Muscle layer of colon (tissue), 2 donors: ENCODE measurements around the gene ST6GALNAC3.
"Not testable (repeated sequence)": the region's sequence is repeated elsewhere in the genome, so short reads cannot be mapped to it uniquely, and the experiment has no call there.

Experiments
- H3K27ac ChIP-seq: one replicate; pipeline ENCODE4 v1.7.0; 2013; ENCODE audit warnings: low read depth, mild to moderate bottlenecking, low read length, moderate library complexity
- H3K27me3 ChIP-seq, 2 donors: one replicate each; pipeline ENCODE4 v1.7.0; 2013; ENCODE audit warnings: low read length in 2 of 2, mild to moderate bottlenecking in 2 of 2; ENCODE audit not compliant: insufficient read depth in 2 of 2, control insufficient read depth in 1 of 2
- H3K36me3 ChIP-seq: one replicate; pipeline ENCODE4 v1.7.0; 2013; ENCODE audit warnings: mild to moderate bottlenecking, low read length; ENCODE audit not compliant: insufficient read depth
- H3K4me1 ChIP-seq: one replicate; pipeline ENCODE4 v1.7.0; 2013; ENCODE audit warnings: mild to moderate bottlenecking, low read length; ENCODE audit not compliant: insufficient read depth
- H3K4me3 ChIP-seq, 2 donors: one replicate each; pipeline ENCODE4 v1.7.0; 2013; ENCODE audit warnings: low read length in 2 of 2, low read depth in 1 of 2, mild to moderate bottlenecking in 1 of 2, moderate library complexity in 1 of 2
- H3K9ac ChIP-seq: one replicate; pipeline ENCODE4 v1.7.0; 2013; ENCODE audit warnings: low read length
- H3K9me3 ChIP-seq: one replicate; pipeline ENCODE4 v1.7.0; 2013; ENCODE audit warnings: mild to moderate bottlenecking, low read length
- donor health status: abdominal sarcoma.
- donor health status: Adenocarcinoma of cecum.

Gene ST6GALNAC3

DNA sequence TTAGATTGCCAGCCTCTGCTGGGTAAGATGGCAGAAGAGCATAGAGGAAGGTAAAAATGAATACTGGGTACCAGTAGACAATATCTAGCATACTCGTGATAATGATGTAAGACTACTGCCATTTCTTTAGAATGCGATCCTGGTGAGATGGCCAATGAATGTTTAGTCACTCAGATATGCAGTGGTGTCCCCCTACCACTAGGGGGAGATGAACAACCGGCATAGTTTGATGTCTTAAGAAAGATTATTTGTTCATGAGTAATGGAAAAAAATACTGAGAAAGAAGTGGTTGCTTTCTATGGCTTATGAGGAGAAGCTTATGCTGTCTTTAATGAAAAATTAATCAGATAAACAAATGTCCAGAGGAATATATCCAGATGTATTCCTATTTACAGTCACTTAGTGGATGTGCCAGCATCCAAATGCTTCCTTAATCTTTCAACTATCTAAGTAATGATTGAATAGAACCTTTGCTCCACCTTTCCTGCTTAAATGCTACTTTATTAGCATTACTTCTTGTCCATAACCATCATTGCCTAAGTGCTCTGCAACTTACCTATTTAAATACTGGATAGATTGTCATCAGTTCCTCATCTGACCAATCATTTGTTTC, 256.6 kb downstream of the ST6GALNAC3 start:
- no peak overlapping the region for H3K4me3 ChIP-seq
- H3K9ac ChIP-seq: no peak overlapping the region
- H3K27me3 ChIP-seq: no peaks in the 10 kb centered on the region
- H3K9me3 ChIP-seq: no peaks in the 10 kb centered on the region
- H3K4me1 ChIP-seq: no peaks in the 10 kb centered on the region
- H3K27ac ChIP-seq: no peak overlapping the region
- no peaks in the 10 kb centered on the region for H3K36me3 ChIP-seq

- Histone ChIP-seq H3K27me3 (no peaks in the 10 kb centered on the region), H3K4me1 (peaks cover 11% of the 10 kb centered on the region), H3K9me3 (no peaks in the 10 kb centered on the region), H3K27ac (no peak overlapping the region), H3K4me3 (no peak overlapping the region), H3K9ac (no peak overlapping the region), H3K36me3 (no peaks in the 10 kb centered on the region)
Observed at GRCh38 chr1:76335882-76336281, 261.3 kb downstream of the ST6GALNAC3 start.

GRCh38 chr1:76336931-76337371, 262.4 kb downstream of the ST6GALNAC3 start:
- H3K4me1 ChIP-seq: peaks cover 11% of the 10 kb centered on the region
- no peaks in the 10 kb centered on the region for H3K27me3 ChIP-seq
- H3K4me3 ChIP-seq: no peak overlapping the region

DNA sequence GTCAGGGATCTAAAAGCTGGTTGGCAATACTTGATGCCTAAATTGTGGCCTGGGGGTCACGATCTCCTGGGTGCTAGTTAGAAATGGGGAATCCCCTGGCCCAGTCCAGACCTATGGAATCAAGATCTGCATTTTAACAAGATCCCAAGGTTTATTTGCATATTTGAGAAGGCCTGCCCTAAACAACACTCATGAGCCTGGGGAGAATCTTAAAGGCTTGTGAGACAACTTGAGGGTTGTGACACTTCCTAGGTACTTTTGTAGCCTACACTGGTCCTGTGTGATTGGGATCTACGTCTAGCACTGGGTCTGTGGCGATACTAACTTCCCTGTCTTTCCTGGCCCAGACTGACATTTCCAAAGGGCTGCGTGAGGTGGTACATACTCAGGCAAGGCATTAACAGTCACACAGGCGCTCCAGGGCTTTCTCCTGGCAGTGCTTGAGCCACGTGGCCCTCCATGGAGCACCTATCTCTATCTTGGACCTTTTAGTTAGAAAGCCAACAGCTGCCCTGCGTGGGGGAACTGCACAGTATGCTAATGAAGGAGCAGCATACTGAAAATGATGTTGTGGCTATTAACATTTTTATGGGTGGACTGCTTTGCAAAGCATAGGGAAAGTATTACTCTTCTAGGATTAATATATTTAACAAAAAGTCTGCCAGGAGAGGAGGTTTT, 263.1 kb downstream of the ST6GALNAC3 start:
- no peaks in the 10 kb centered on the region for H3K36me3 ChIP-seq
- no peak overlapping the region for H3K4me3 ChIP-seq
- no peak overlapping the region for H3K9ac ChIP-seq
- H3K9me3 ChIP-seq: no peaks in the 10 kb centered on the region
- H3K4me1 ChIP-seq: peaks cover 11% of the 10 kb centered on the region
- H3K27ac ChIP-seq: no peak overlapping the region
- H3K27me3 ChIP-seq: no peaks in the 10 kb centered on the region

More at GRCh38 chr1:76336931-76337371, 262.4 kb downstream of the ST6GALNAC3 start:
- H3K36me3 ChIP-seq: no peaks in the 10 kb centered on the region
- H3K27ac ChIP-seq: no peak overlapping the region
- no peak overlapping the region for H3K9ac ChIP-seq
- no peaks in the 10 kb centered on the region for H3K9me3 ChIP-seq

DNA sequence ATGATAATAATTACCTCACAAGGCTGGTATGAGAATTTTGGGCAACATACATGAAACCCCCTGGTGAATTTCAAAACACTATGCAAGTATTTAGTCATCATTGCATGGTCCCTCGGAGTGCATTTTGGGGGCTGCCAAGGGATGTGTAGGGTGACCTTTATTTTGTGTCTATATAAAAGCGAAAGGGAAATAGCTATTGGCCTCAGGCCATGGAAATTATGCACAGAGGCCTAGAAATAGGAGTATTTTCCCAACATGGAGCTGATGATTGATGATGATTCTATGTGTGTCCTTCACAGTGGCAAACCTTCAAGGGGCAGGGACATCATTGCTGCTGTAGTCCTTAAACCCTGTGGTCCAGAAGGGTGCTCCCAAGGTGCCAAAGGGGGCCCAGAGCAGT, 265.5 kb downstream of the ST6GALNAC3 start:
- H3K4me3 ChIP-seq: no peak overlapping the region
- no peaks in the 10 kb centered on the region for H3K9me3 ChIP-seq
- no peaks in the 10 kb centered on the region for H3K36me3 ChIP-seq
- H3K4me1 ChIP-seq: peaks cover 11% of the 10 kb centered on the region
- H3K9ac ChIP-seq: no peak overlapping the region
- no peak overlapping the region for H3K27ac ChIP-seq
- no peaks in the 10 kb centered on the region for H3K27me3 ChIP-seq

DNA sequence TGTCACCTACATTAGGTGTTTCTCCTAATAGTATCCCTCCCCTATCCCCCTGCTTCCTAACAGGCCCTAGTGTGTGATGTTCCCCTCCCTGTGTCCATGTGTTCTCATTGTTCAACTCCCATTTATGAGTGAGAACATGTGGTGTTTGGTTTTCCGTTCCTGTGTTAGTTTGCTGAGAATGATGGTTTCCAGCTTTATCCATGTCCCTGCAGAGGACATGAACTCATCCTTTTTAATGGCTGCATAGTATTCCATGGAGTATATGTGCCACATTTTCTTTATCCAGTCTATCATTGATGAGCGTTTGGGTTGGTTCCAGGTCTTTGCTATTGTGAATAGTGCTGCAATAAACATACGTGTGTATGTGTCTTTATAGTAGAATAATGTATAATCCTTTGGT, 267.3 kb downstream of the ST6GALNAC3 start:
- H3K27me3 ChIP-seq, H3K4me3 ChIP-seq, H3K36me3 ChIP-seq, H3K9me3 ChIP-seq, H3K9ac ChIP-seq, H3K27ac ChIP-seq, H3K4me1 ChIP-seq: not testable (repeated sequence)

- no peaks in the 10 kb centered on the region for H3K9me3 ChIP-seq
- no peaks in the 10 kb centered on the region for H3K4me1 ChIP-seq
- no peak overlapping the region for H3K4me3 ChIP-seq
- no peak overlapping the region for H3K27ac ChIP-seq
- no peaks in the 10 kb centered on the region for H3K36me3 ChIP-seq
- no peaks in the 10 kb centered on the region for H3K27me3 ChIP-seq
- no peak overlapping the region for H3K9ac ChIP-seq
Observed at GRCh38 chr1:76343356-76343755, 268.8 kb downstream of the ST6GALNAC3 start.

GRCh38 chr1:76351655-76352054, 277.1 kb downstream of the ST6GALNAC3 start:
- H3K27ac ChIP-seq: no peak overlapping the region
- H3K36me3 ChIP-seq: no peaks in the 10 kb centered on the region
- no peaks in the 10 kb centered on the region for H3K27me3 ChIP-seq
- no peaks in the 10 kb centered on the region for H3K9me3 ChIP-seq
- H3K4me1 ChIP-seq: no peaks in the 10 kb centered on the region
- H3K4me3 ChIP-seq: no peak overlapping the region
- no peak overlapping the region for H3K9ac ChIP-seq

GRCh38 chr1:76352741-76353435, 278.3 kb downstream of the ST6GALNAC3 start:
- Histone ChIP-seq H3K27ac (no peak overlapping the region), H3K36me3 (no peaks in the 10 kb centered on the region), H3K27me3 (no peaks in the 10 kb centered on the region), H3K4me3 (no peak overlapping the region), H3K9ac (no peak overlapping the region), H3K9me3 (no peaks in the 10 kb centered on the region), H3K4me1 (no peaks in the 10 kb centered on the region)

DNA sequence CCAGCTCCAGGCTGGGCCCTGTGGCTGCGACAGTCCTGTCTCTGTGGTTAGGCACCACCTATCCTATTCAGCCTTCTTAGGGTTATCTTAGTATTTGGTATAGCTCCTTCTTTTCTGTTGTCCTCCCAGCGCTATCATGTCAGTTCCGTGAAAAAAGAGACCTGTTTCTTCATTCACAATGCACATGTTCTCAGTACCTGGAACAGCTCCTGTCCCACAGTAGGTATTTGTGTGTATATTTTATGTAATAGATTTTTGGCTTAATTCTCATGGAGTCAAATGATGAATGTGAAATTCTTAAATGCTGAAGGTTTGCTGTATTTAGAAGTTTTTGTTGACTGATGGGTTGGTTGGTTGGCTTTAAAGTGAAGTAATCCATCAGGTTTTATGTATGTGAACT, 279.7 kb downstream of the ST6GALNAC3 start:
- no peaks in the 10 kb centered on the region for H3K9me3 ChIP-seq
- no peak overlapping the region for H3K9ac ChIP-seq
- H3K27ac ChIP-seq: no peak overlapping the region
- H3K4me1 ChIP-seq: no peaks in the 10 kb centered on the region
- H3K36me3 ChIP-seq: no peaks in the 10 kb centered on the region
- no peak overlapping the region for H3K4me3 ChIP-seq
- no peaks in the 10 kb centered on the region for H3K27me3 ChIP-seq

GRCh38 chr1:76366726-76367125, 292.2 kb downstream of the ST6GALNAC3 start:
- Histone ChIP-seq H3K36me3 (no peaks in the 10 kb centered on the region), H3K4me3 (no peak overlapping the region), H3K9me3 (no peaks in the 10 kb centered on the region), H3K9ac (no peak overlapping the region), H3K27ac (no peak overlapping the region), H3K27me3 (no peaks in the 10 kb centered on the region), H3K4me1 (no peaks in the 10 kb centered on the region)
